Esophagus muscularis mucosa (tissue), 4 donors: ENCODE data around the gene HEATR5A.

Source experiments
- EP300 ChIP-seq: sonication (generic); formaldehyde crosslinking; IDR thresholded peaks from one replicate; pipeline ENCODE4 v1.6.1; 2017; ENCODE audit warnings: antibody characterized with exemption
- POLR2A ChIP-seq: fragments of 450-650 bp; IDR thresholded peaks from one replicate; pipeline ENCODE4 v1.6.1; 2017; ENCODE audit warnings: antibody characterized with exemption, moderate library complexity, mild to moderate bottlenecking, low read depth
- TF ChIP-seq, protein P1 (sequence below), 3 experiments: fragments of 200-600 bp in 2 of 3; fragments of 450-650 bp in 1 of 3; sonication (generic) in 2 of 3; IDR thresholded peaks; one replicate each; pipeline ENCODE4 v1.5.1; 2017 to 2019; ENCODE audit warnings: antibody characterized with exemption in 3 of 3, mild to moderate bottlenecking in 2 of 3, moderate library complexity in 1 of 3

DNA sequence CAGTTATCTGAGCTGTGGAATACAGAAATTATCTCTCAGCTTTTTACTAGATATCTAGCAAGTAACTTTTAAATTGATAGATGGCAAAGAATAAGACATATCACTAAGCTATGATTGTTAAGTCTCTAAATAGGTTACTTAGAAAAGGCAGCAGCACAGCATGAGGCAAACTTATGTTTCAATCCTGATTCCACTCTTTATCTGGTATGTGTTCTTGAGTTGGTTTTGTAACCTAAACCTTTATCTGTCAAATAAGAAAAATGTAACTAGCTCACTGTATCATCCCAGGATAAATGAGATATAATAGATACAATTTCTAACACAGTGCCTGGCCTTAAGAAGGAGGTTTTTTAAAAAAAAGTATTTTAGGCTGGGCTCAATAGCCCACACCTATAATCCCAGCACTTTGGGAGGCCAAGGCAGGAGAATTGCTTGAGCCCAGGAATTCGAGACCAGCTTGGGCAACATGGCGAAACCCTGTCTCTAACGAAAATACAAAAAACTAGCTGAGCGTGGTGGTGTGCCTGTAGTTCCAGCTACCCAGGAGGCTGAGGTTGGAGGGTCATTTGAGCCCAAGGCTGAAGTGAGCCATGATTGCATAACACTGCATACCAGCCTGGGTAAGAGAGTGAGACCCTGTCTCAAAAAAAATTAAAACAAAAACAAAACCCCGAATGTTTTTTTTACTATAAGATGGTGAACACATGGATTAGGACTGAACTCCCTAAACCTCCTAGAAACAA is 56.8 kb downstream of the HEATR5A start:
- TF ChIP-seq POLR2A: no peak
- TF ChIP-seq, protein P1, sequence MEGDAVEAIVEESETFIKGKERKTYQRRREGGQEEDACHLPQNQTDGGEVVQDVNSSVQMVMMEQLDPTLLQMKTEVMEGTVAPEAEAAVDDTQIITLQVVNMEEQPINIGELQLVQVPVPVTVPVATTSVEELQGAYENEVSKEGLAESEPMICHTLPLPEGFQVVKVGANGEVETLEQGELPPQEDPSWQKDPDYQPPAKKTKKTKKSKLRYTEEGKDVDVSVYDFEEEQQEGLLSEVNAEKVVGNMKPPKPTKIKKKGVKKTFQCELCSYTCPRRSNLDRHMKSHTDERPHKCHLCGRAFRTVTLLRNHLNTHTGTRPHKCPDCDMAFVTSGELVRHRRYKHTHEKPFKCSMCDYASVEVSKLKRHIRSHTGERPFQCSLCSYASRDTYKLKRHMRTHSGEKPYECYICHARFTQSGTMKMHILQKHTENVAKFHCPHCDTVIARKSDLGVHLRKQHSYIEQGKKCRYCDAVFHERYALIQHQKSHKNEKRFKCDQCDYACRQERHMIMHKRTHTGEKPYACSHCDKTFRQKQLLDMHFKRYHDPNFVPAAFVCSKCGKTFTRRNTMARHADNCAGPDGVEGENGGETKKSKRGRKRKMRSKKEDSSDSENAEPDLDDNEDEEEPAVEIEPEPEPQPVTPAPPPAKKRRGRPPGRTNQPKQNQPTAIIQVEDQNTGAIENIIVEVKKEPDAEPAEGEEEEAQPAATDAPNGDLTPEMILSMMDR (IDR thresholded peaks at IDR 0.05): no peak
- no peak for TF ChIP-seq EP300
